ENCODE measurements around the gene TBC1D10A. TPM values are rescaled to one million over a fixed set of nuclear protein-coding genes. Genes with fewer than 3 reads are reported as not detected.

Gene TBC1D10A
- polyA plus RNA-seq, 4 donors, result 11.7 to 17.6 (median 14.4) TPM

DNA sequence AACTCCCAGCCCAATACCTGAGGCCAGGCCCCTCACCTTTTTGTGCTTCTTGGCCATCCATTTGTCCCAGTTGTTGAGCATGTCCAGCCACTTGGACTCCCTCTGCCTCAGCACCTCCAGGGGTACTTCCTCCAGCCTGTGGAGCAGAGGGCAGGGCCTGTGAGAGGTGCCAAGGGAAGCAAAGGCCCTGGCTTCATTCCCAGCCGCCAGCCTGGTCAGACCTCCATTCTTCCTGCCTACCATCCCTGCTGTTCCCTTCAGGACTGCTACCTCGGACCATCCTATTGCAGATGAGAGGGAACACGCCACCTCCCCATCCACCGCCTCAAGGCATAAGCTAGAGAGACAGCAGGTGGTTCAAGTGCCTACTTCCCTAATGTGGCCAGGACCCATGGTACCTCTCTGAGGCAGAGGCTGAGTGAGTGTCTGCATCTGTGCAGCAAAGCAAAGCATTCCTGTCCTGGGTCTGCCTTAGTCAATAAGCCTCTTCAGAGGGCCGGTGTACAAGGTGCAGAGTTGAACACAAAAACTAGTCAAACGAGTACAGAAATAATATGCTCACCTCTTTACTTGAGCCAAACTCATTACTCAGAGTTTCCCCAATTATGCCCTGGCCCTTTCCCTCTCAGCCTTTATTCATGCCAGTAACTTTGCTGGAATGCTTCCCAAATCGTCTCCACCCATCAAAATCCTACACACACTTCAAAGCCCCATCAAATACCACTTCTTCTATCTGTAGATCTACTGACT, 22.1 kb downstream of the TBC1D10A start:
- DNase-seq (ENCODE audit: low read depth in 4 of 4, low spot score in 3 of 4), result no peak

DNA sequence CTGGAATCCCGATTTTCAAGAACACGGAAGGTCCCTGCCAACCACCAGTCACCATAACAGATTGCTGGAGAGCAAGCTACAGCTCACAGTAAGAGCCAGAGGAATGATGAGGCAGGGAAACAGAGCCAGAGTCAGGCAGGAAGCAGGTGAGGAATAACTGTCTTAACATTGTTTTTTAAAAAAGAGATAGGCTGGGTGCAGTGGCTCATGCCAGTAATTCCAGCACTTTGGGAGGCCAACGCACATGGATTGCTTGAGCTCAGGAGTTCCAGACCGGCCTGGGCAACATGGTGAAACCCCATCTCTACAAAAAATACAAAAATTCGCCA, 24.0 kb downstream of the TBC1D10A start:
- DNase-seq (ENCODE audit: low read depth in 4 of 4, low spot score in 3 of 4), result no peak

DNA sequence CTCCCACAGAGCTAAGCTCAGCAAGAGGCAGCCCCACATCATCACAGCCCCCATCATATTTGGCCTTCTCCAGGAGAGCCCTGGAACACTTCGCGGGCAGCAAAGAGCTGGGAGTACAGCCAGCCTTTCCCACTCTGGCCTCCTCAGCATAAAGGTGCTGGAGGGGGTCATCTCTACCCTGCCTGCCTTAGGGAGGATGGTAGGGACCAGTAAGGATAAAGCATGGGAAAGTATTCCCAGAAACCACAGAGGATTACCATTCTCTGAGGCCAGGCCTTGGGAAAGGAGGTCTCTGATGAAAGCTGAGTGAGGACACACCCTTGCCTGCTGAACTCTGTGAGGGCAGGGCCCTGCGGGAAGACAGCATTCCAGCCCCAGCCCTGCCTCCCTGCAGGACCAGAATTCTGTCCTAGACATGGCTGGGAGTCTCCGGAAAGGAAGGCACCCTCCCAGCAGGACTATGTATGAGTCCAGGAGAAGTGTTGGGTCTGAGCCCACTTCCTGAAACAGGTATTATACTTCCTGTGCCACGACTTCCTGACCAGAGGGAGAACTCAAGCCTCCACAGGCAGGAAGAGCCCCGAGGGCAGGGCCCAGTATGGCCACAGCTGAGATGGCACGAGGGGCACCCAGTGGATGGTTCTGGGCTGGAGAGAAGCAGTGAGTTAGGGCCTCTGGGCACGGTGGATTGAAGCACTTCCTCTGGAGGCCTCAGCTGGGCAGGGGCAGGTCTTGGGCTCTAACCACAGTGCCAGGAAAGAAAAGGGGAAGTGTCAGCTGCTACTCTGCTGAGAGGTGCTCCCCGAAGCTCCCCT, 24.5 kb downstream of the TBC1D10A start:
- DNase-seq (ENCODE audit: low read depth in 4 of 4, low spot score in 3 of 4), result no peak

DNA sequence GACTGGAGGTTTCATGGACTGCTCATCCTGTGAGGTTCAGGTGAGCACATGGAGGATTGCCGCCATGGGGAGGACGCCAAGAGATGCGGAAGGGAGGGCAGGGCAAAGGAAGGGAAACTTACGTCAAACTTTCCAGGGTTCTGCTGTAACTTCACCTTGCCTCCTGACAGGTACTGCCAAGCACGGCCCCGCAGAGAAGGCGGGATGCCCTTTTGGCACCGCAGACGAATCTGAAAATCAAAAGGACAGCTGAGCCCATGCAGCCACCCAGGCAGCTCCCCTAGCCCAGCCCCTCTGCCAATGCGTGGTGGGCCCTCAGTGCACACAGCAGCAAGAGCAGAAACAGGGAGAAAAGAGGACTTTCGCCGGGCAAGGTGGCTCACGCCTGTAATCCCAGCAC, 27.4 kb downstream of the TBC1D10A start:
- no peak for DNase-seq (ENCODE audit: low read depth in 4 of 4, low spot score in 3 of 4)

DNA sequence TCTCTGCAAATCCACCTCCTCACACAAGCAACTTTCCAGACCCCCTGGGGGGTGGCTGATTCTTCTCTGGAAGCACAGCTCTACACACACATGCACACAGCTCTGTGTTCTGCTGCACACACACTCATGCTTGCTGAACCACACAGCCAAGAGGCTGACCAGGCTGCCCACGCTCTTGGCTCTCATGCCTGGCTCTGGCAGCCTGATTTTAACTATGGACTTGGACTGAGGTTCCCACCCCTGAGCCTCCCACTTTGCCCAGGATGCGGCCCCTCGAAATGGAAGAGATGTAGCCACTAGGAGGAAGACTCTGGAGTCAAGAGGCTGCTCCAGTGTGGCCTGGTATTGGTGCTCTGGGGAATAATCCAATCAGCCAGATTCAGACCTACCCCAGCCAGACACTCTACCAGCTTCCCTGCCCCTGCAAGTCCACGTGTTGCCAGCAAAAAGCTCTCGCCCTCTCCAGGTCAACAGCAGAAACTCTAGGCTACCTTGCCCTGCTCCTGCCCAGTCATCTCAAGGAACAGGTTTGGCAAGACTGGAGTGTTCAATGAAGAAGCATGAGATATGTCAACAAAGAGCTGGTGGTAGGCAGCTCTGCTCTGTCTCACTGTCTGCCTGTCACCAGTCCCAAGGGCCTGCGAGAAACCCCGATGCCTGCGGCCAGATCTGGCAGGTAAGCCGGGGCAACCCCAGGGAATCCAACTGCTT, 28.6 kb downstream of the TBC1D10A start:
- no peak for DNase-seq (ENCODE audit: low read depth in 4 of 4, low spot score in 3 of 4)

DNA sequence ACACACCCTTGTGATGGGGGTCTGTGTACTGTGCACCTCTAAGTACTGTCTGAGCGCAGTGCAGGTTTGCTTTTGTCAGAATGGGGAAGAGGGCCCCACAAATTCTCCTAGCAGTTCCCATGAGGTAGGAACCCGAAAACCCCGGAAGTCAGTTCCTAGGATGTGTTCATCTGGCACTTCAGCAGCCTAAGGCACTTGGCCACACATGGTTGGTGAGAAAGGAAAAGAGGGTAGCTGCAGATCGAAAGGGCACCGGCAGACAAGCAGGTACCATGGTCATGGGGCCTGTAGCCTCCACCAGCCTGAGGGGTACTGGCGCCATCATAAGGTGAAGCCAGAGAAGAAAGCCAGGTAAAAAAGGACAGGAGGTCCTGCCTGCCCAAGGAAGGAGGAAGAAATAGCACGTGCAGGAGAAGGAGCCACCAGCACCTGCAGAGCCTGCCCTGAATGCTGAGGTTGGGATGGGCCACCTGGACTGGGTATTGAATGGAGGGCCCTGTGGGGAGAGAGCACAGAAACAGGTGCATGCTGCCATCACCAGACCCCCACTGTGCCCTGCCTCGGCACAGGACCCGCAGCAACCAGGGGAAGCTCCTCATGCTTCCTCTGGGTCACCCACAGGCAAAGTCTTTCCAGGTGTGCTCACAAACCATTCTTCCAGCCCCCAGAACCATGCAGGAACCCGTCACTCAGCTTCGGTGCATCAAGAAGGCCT, 29.3 kb downstream of the TBC1D10A start:
- DNase-seq (ENCODE audit: low read depth in 4 of 4, low spot score in 3 of 4), result no peak

DNA sequence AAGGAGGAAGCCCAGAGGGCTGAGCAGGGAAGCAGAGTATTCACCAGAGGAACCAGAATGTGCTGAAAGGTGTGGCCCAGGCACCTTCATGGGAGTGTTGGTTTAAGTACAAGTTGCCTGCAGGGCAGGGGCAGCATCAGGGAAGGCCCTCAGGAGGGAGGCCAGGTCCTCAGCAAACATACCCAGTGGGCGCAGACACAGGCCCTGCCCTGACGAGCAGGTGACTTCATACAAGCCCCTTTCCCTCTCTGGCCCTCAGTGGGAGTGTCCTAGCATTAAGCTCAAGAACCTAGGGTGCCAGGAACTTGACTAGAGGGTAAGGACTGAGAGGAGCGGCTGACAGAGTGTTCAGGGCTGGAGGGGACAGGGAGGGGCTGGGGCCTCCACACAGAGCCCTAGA, 29.9 kb downstream of the TBC1D10A start:
- DNase-seq (ENCODE audit: low read depth in 4 of 4, low spot score in 3 of 4), result no peak

DNA sequence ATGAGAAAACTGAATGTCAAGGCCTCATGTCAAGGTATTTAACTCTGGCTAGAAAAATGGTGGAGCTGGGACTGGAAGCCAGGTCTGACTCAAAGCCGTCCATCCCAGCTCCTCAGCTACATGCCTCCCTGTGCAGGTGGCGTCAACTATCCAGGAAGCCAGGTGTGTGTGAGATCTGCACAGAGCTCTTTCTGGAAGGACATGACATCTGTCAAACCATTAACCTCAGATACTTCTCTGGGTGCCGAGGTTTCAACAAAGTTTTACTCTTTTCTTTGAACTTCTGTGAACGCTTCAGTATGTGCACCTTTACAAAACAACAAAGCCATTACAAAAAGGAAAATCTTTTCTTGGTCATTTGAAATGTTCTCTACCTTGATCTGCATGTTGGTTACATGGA, 30.4 kb downstream of the TBC1D10A start:
- DNase-seq (ENCODE audit: low read depth in 4 of 4, low spot score in 3 of 4), result no peak

DNA sequence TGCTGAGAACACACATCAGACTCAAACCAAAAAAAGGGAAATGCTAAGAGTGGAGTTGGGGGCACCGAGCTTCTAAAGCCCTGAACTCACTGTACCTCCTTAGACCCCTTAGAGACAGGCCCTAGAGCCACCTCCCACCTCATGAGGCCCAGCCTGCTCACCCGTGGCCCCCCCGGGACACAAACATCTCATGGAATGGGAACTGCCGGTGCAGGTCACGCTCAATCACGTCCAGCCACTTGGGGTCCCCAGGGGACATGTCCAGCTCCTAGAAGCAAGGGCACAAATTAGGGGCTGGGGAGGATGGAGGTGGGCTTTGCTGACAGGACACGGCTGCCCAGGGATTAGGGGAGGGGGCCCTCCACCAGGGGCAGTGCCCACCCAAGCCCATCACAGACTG, 31.2 kb downstream of the TBC1D10A start:
- DNase-seq (ENCODE audit: low read depth in 4 of 4, low spot score in 3 of 4), result no peak

DNA sequence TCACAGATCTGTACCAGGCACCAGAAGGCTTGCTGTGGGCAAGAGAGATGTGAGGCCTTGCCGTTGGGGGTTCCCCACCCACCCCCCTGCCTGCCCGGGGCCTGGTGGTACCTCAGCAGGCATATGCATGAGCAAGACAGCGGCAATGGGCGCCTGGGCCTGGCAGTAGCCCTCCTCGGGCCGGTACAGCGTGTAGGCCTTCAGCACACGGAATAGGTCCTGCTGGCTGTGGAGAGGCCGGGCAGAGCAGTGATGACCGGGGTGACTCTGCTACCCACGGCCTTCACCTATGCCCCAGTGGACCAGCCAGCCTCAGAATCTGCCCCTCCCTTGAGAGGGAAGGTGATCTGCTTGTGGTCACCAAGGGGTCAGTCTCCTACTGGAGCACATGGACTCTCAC, 31.9 kb downstream of the TBC1D10A start:
- no peak for DNase-seq (ENCODE audit: low read depth in 4 of 4, low spot score in 3 of 4)

DNA sequence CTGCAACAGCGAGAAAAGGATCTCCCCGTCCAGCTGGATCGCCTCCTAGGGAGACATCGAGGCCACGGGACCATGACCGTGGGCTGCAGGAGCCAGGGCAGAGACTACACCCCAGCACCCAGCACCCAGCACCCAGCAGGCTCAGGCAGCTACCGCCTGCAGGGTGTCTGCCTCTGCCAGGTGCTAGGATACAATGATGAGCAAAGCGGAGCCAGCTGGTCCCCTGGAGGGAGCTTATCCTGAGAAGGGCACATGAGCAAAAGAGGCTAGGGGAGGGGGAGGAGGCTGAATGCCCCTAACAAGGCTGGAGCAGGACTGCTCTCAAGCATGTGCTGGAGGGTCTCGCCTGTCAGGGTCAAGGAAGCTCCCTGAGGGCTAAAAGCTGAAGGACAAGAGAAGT, 32.7 kb downstream of the TBC1D10A start:
- DNase-seq (ENCODE audit: low read depth in 4 of 4, low spot score in 3 of 4), result no peak

DNA sequence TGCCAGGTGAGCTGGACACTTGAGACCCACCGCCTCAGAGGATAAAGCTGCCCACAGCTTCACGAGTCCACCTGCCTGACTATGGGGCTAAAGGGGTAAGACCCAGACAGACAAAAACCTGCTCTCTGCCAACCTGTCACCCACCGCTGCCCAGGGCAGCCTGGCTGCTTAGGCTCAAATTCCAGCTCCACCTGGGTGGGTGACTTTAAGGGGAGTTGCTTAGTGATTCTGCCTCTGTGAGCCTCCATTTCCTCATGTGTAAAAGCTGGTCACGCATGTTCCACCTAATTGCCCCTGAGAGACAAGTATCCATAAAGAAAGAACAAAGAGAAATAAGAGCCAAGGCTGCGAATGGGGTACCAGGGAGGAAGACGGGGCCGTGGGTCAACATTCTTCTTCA, 33.7 kb downstream of the TBC1D10A start:
- DNase-seq (ENCODE audit: low read depth in 4 of 4, low spot score in 3 of 4), result no peak

DNA sequence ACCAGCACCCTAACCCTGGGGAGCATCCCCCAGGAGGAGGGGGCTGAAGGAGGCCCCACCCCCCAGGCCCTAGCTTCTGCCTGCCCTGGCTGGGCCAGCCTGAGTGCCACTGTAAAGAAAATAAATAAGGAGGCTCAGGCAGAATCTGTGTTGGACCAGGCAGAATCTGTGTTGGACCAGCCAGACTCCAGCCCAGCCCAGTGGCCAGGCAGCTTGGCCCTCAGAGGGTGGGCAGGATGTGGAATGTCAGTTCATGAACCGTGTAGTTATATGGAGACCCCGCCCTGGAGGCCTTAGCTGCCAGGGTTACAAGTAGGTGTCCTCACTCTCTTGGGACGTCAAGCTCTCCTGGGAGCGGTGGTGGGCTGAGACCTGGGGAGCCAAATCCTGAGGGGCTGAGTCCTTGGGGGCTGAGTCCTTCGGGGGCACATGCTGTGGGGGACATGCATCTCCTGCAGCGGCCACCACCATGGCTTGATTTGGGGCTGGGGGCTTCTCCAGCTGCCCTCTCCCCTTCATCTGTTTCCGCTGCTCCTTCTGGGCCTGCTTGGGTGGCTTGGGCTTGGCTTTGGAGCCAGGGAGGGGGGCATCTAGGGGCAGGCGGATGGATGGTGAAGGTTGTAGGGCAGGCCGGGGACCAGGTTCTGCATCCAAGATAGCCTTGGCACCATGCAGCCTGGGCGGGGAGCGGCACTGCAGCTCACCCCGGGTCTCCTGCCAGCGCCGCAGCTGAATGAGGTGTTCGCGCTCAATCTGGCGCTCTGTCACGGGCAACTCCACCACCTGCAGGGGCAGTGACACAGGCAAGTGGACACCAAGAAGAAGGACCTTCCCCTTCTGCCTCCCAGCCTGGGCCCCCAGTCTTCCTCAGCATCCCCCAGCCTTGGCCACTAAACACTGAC, 34.4 kb downstream of the TBC1D10A start:
- no peak for DNase-seq (ENCODE audit: low read depth in 4 of 4, low spot score in 3 of 4)

DNA sequence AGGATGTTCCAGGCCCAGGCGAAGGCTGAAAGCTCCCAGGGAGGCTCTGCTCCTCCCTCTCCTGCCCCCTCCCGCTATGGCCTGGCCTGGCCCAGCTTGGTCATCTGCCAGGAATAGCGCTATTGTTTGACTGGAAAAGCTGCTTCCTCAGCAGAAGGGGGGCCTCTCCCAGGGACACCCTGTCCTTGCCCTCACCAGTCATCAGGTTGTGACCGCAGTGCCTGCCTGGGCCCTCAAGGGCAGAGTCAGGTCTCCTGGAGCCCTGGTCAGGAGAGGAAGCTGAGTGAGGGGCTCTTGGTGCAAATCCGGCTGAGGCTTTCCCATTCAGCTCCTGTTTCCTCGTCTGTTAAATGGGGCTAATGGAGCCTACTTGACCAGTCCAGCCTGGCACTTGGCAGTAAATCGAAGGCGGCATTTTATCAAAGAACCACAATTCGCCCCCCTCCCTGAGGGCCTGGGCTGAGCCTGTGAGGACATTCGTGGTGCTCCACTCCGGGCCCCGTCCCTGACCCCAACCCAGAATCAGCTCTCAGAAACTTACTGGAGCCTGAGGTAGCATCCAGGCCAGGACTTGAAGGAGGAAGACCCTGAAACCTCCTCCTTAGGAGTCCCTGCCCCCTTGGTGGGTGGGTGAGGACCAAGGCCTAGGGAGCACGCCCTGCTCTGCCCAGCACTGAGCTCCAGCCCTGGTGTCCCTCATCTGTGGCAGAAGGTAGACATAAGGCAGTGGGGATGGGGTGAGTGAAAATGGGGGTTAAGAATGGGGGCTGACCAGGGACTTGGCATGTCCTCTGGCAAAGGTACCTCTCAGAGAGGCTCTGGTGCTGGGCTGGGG, 35.5 kb downstream of the TBC1D10A start:
- DNase-seq (ENCODE audit: low read depth in 4 of 4, low spot score in 3 of 4), result no peak

DNA sequence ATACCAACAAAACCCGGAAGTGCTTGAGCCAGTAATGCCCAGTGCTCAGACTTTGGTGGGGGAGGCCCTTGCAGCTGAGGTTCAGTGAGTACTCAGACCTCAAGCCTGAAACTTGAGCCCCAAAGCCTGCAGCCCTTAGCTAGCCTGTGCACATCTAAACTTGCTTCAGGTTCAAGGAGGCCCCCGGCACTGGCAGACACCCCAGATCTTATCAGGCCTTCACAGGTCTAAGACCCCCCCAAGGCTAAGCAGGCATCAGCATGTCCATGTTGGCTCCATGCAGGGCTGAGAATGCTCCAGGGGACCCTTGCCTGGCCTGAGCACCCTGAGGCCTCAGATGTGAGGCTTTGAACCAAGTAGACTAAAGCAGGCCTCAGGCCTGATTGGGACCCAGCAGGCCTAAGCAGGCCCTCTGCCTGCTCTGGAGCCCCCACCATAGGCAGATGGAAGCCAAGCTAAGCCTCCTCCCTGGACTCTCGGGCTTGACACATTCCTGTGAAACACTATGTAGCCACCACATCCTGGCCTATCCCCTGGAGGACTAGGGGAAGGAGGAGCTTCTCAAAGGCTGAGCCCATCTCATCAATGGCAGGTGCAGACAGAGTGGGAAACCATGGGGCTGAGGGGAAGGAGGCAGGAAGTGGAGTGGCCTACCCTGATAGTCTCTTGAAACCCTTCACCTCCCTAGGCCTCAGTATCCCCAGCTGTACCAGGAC, 36.2 kb downstream of the TBC1D10A start:
- DNase-seq (ENCODE audit: low read depth in 4 of 4, low spot score in 3 of 4), result no peak

DNA sequence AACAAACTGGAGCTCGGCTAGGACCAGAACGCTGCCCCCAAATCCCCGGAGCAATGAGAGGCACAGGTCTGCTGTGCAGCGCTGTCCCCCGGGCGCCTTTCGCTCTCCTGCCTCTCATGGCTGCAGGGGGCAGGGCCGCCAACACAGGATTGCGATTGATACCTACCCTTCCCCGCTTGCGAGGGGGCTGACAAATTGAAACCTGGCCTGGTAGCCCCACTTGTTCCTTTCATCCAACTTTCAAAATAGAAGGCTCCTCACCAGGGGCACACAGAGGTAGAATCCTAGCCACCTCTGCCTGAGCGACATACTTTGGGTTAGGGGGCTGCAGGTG, 36.8 kb downstream of the TBC1D10A start:
- no peak for DNase-seq (ENCODE audit: low read depth in 4 of 4, low spot score in 3 of 4)

DNA sequence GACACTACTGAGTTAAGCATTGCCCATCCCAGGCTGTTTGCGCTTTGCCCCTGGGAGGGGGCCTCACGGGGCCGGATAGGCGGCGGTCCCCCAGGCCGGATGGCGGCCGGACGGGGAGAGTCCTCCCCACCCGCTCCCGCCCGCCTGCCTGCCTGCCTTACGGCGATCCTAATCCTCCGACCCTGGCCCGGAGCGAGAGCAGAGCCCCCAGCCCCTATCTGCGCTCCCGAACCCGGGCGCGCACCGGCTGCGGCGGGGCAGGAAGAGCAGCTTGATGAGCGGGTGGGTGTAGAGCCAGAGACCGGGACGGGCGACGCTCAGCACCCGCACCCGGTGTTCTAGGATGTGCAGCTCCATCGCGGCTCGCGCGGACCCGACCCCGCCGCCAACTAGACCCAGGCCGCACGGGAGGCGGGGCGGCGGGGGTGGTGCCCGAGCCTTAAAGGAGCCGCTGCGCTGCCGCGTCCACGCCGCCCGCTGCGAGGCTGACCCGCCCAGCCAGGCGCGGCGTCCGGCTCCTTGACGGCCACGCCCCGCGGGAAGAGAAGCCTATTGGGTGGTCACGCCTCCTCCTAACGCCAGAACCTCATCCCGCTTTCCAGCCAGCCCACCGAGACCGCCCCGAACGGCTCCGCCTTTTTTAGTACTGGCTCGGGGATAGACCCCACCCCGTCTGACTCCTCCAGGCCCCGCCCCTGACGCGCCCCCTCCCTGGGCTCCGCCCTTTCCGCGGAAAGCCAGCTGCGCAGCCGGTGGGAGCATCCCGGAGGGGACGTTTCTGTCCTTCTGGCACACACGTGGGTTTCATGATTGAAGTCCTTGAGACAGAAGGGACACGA, 37.4 kb downstream of the TBC1D10A start, which contains the start of gene CASTOR1:
Gene CASTOR1, minus strand, starts transcription at position 365 of the 839 bp plus-strand sequence. Its CDS starts 8 bp downstream, at position 357.
- DNase-seq (ENCODE audit: low read depth in 4 of 4, low spot score in 3 of 4), result peak; percentile 92 to 97 (median 94)

Data from right renal pelvis (tissue), 4 donors.